Kidney capillary endothelial cell (primary cell): ENCODE data around the gene TPSD1.
"Not testable (repeated sequence)": the region's sequence is repeated elsewhere in the genome, so short reads cannot be mapped to it uniquely, and the experiment has no call there.

ENCODE experiments used
- DNase-seq: peaks from one replicate; pipeline ENCODE4 v3.0.0-alpha.2; 2018; ENCODE audit warnings: low spot score

Gene TPSD1

GRCh38 chr16:1255276-1256122, at the start of gene TPSD1:
Gene TPSD1 (plus strand): TSS chr16:1256069. CDS start chr16:1256281, 212 bp downstream.
- DNase-seq, result not testable (repeated sequence)

- DNase-seq, result no peak
Measured at GRCh38 chr16:1206326-1206725, 49.5 kb upstream of the TPSD1 start.

DNA sequence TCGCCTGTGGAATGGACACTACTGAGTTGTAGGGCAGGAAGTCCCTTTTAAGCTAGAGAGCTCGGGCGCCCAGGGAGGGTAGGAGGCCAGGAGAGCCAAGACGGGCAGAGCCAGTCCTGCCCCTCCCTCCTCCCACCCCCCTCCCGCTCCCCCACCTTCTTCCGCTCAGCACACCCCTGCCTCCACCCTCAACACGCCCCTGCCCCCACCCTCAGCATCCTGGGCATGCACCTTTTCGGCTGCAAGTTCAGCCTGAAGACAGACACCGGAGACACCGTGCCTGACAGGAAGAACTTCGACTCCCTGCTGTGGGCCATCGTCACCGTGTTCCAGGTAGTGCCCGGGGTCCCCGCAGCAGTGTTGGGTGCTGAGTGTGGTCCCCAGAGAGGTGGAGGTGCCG, 49.1 kb upstream of the TPSD1 start:
- no peak for DNase-seq

DNA sequence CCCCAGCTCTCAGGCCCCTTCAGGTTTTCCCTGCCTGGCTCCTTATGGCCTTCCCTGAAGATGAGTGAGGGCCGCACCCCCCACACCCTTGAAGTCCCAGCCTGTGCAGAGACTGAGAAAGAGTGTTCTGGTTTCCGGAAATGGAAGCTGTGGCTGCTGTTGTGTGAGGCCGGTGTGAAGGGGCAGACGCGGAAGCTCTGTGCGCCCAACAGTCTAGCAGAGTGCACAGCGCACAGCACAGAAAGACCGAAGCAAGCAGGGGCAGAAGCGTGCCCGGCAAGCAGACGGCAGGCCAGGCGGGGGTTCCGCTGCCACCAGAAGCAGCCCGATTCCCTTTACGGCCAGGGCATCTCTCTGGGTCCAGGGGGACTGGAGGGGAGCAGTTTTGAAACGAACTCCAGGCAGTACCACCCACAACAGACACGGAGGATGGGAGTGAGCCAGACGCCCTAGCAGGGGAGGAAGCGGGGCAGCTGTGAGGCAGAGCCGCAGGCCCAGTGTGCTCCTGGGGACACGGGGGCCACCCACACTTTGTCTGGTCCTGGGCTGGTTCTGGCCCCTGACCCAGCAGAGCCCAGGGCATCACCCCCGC, 47.5 kb upstream of the TPSD1 start:
- DNase-seq, result no peak

DNA sequence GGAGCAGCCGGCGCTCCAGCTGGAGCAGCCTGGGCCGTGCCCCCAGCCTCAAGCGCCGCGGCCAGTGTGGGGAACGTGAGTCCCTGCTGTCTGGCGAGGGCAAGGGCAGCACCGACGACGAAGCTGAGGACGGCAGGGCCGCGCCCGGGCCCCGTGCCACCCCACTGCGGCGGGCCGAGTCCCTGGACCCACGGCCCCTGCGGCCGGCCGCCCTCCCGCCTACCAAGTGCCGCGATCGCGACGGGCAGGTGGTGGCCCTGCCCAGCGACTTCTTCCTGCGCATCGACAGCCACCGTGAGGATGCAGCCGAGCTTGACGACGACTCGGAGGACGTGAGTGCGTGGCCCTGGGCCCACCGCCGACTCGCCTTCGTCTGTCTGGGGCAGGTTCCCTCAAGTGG, 46.8 kb upstream of the TPSD1 start:
- DNase-seq, result no peak

DNA sequence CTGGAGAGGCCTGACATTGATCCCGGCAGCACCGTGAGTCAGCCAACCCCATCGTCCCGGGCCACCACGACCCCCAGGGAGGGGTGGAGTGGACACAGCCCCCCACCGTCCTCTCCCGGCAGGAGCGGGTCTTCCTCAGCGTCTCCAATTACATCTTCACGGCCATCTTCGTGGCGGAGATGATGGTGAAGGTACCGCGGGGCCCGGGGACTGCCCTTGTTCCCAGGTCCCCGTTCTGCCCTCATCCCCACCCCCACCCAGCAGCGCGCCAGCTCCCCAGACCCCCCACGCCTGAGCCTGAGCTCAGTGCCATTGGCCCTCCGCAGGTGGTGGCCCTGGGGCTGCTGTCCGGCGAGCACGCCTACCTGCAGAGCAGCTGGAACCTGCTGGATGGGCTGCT, 45.4 kb upstream of the TPSD1 start:
- DNase-seq, result no peak

DNA sequence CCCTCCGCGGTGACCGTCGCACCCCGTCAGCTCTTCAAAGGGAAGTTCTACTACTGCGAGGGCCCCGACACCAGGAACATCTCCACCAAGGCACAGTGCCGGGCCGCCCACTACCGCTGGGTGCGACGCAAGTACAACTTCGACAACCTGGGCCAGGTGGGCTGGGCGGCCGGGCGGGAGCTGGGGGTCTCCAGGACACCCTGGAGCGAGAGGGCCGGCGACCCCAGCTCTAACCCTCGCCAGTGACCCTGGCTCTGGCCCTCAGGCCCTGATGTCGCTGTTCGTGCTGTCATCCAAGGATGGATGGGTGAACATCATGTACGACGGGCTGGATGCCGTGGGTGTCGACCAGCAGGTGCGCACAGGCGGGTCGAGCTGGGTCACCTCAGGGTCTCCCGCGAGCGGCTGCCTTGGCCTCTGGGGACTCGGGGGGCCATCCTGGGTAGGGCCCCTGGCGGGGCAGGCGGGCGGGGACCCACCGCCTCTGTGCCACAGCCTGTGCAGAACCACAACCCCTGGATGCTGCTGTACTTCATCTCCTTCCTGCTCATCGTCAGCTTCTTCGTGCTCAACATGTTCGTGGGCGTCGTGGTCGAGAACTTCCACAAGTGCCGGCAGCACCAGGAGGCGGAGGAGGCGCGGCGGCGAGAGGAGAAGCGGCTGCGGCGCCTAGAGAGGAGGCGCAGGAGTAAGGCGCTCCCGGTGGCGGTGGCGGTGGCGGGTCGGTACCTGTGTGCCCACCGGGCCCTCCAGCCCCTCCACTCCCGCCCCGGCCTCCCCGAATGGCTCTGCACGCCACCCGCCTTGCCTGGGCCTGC, 44.2 kb upstream of the TPSD1 start:
- DNase-seq, result no peak

DNA sequence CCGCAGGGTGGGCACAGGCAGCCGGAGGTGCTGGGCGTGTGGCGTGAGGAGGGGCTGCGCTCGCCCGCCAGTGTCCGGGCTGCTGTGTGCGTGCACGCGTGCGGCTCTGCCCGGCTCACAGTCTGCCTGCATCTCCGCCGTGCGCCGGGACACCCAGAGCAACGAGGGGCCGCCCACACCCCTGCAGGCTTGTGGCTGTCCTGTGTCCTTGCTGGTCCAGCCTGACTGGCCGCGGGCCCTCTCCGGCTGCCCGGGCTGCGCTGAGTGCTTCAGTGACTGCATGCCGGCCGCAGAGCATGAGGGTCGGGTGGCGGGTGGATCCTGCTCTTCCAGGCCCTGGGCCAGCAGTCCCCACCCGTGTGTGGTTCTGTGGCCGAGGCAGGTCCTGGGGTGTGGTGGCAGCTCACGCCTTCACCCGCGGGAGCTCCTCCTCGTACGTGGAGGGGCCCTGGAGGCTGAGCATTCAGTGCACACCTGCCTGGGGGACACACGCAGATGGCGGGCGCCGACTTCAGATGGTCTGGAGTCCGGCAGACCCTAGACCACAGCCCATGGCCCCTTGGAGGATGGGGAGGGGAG, 43.2 kb upstream of the TPSD1 start:
- DNase-seq, result no peak

DNA sequence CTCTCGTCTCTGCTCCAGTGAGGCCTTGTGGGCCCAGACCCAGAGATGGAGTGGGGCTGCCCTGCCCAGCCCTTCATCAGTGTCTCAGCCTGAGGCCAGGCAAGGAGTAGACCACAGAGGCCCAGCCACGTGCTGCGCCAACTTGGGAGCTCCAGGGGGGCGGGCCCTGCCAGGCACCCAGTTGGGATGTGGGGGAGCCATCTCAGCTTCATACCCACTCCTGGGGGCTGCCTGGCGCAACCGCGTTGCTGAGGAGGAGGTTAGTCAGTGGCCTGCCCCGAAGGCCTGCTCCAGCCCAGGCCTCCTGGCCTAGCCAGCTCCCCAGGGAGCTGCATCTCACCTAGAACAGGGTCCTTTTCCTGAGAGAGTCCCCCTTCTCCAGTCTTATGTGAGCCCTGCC, 42.6 kb upstream of the TPSD1 start:
- DNase-seq, result no peak

DNA sequence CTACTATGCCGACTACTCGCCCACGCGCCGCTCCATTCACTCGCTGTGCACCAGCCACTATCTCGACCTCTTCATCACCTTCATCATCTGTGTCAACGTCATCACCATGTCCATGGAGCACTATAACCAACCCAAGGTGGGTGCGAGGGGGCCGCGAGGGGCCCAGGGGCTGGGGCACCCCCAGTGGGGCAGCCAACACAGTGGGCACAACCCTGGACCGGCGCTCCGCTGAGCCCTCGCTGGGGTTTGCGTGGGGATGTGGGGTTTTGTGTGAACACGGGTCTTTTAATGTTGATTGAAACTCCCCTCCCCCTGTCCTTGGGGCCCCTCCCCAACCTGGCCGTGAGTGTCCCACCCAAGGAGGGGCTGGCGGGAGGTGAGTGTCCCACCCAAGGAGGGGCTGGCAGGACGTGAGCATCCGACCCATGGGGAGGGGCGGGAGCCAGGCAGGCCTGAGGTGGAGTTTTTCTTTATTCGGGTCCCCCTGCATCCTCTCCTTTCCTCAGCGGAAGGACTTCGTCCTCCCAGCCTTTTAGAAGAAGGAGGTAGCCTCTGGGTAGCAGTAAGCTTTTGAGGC, 42.0 kb upstream of the TPSD1 start:
- no peak for DNase-seq

GRCh38 chr16:1214719-1215118, 41.1 kb upstream of the TPSD1 start:
- no peak for DNase-seq

DNA sequence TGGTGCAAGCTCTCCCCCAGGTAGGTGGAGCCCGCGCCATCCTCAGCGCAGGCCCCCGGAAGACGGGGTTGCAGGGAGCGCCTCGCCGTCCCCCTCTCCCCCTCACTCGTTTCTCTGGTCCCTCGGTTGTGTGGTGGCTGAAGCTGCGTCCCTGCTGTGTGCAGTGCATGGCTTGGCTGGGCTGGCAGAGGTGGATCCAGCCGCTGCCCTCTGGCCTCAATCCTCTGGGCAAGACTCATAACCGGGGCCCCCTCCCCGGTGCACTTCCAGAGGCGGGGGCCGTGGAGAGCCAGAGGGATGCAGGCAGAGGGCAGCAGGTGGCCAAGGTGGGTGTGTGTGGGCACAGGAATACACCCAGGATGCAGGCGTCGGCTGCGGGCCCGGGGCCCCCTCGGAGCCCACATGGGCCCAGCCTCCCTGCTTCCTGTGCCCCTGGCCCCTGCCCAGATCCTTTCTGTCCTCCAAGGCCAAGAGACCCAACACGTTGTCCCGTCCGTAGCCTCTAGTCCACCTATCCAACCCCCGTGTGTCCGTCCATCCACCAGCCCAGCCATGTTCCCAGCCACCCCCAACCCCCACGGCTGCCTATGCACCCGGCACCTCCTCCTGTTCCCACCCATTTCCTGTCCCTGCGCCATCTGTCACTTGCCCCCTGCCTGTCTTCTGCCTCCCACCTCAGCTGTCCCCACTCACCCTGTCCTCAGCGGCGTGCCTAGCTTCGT, 40.1 kb upstream of the TPSD1 start:
- DNase-seq, result no peak

- DNase-seq, result no peak
Measured at GRCh38 chr16:1216296-1216619, 39.6 kb upstream of the TPSD1 start.

DNA sequence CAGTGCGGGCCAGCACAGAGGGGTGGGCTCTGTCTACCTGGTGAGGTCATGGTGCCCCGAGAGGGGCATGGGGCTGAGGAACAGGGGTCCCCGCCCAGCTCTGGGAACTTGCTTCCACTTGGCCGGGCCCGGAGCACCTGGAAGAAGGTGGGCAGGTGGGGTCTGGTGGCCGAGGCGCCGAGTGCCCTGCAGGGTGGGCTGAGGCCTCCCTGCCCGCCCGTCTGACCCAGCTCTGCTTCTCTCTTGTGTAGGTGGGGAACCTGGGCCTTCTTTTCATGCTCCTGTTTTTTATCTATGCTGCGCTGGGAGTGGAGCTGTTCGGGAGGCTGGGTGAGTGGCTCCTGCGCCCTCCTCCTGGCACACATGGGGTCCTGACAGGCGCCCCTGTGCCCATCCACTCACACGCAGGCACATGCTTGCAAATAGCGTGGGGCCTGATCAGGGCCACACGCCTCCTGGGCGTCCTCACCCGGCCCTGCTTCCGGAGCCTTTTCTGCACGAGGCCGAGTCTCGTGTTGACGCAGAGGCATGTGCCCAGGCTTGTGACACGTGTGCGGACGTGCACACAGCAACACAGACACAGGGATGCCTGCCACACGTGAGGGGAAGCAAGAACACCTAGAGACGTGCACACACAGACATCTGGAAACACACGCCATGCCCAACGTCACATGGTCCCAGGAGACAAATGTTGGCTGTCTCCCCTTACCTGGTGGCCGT, 39.0 kb upstream of the TPSD1 start:
- DNase-seq, result no peak

DNA sequence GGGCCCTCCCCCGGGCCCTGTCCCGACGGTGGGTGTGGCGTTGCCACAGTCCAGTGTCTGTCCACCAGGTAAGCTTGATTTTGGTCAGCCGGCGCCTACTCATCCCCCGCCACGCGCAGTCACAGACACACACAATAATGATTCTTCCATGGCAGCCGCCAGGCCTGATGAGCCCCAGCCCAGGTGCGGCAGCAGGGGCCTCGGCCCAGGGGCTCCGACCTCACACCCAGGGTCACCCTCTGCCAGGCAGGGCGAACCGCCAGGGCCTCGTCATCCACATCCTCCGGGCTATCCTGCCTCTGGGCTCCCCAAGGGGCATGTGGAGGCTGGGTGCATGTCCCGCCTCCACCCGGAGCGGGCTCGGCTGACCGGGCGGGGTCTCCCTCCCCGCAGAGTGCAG, 38.3 kb upstream of the TPSD1 start:
- no peak for DNase-seq

DNA sequence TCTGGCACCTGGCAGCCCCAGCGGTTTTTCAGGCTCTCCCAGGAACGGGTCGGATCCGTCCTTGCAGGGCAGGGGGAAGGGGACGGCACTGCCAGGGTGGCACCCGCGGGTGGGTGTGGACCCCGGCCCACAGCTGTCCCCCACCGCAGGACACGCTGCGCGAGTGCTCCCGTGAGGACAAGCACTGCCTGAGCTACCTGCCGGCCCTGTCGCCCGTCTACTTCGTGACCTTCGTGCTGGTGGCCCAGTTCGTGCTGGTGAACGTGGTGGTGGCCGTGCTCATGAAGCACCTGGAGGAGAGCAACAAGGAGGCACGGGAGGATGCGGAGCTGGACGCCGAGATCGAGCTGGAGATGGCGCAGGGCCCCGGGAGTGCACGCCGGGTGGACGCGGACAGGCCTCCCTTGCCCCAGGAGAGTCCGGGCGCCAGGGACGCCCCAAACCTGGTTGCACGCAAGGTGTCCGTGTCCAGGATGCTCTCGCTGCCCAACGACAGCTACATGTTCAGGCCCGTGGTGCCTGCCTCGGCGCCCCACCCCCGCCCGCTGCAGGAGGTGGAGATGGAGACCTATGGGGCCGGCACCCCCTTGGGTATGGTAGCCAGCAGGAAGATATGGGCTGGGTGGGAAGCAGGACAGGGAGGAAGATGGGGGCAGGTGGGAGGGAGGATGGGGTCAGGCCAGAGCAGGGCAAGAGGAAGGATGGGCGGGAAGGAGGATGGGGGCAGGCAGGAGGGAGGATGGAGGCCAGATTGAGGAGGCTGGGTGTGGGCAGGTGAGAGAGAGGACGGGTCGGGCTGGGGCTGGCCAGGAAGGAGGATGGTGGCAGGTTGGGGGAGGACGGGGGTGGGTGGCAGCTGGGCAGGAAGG, 37.6 kb upstream of the TPSD1 start:
- DNase-seq, result no peak

DNA sequence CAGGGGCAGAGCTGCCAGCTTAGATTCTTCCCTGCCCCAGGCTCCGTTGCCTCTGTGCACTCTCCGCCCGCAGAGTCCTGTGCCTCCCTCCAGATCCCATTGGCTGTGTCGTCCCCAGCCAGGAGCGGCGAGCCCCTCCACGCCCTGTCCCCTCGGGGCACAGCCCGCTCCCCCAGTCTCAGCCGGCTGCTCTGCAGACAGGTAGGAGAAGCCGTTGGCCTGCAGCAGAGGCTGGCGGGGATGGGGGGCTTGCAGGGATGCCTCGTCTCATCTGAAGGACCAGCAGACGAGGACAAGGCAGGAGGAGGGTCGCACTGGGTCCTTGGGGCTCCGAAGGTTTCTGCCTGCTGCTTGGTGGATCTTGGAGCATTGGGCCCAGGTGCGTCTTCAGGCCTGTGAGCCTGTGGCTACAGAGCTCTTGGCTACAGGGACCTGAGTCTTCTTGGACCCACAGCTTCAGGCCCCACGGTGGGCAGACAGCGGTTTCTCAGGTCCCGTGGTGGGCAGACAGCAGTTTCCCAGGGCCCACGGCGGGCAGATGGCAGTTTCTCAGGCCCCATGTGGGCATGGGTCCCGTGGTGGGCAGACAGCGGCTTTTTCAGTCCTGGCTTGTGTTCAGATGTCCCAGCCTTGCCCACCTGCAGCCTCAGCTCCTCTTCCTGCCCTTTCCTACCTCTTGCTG, 36.8 kb upstream of the TPSD1 start:
- DNase-seq, result no peak

GRCh38 chr16:1220098-1220728, 35.7 kb upstream of the TPSD1 start:
- DNase-seq, result no peak
